Measurements from ENCODE around the gene HPSE2.

The HPSE2 gene

DNA sequence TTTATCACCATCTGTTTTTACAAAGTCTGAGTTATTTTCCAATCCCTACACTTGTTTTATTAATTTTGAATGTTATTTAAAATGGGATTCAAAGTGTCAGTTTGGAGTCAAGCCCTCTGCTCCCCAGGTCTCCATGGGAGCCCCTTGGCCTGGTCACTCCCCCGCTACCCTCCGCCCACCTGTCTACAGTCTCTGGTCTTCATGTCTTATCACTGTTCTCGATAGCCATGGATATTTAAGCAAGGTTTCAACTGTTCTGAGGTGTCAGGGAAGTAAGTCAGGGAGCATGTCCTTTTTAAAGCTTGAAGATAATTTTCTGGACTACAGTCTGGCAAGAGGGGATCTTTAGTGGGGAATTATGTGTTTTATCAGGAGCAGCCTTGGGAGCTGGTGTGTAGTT, 769.8 kb downstream of the HPSE2 start:
- no peak for TF ChIP-seq ZFX (IDR thresholded peaks at IDR 0.05)
- no peak overlapping the region for H3K27ac ChIP-seq

DNA sequence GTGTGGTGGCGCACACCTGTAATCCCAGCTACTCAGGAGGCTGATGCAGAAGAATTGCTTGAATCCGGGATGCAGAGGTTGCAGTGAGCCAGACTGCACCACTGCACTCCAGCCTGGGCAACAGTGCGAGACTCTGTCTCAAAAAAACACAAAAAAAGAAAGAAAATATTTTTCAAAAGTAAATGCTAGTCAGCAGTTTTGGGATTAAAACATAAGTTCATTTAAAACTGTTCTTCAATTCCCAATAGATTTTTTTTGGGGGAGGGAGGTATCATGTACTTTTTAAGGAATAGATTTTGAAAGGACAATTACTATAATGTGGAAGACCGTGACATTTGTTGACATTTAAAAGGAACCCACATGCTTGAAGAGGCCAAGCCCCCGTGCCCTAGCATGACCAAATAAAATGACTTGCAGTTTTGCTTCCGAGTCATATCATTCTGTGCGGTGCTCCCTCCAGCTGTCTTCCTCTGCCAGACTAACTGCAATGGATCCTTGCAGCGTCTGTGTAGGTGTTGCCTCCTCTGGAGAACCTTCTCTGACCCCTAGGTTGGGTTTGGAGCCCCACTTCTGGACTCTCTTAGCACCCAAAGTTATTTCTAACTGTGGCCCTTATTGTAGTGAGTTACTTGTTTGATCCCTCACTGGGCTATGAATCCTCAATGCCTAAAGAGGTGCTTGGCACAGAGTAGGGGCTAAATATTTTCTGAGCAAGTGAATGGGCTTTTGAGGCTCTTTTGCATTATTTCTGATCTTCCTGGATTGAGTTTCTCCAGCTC, 771.5 kb downstream of the HPSE2 start:
- H3K27ac ChIP-seq: no peak overlapping the region
- TF ChIP-seq, protein P1, sequence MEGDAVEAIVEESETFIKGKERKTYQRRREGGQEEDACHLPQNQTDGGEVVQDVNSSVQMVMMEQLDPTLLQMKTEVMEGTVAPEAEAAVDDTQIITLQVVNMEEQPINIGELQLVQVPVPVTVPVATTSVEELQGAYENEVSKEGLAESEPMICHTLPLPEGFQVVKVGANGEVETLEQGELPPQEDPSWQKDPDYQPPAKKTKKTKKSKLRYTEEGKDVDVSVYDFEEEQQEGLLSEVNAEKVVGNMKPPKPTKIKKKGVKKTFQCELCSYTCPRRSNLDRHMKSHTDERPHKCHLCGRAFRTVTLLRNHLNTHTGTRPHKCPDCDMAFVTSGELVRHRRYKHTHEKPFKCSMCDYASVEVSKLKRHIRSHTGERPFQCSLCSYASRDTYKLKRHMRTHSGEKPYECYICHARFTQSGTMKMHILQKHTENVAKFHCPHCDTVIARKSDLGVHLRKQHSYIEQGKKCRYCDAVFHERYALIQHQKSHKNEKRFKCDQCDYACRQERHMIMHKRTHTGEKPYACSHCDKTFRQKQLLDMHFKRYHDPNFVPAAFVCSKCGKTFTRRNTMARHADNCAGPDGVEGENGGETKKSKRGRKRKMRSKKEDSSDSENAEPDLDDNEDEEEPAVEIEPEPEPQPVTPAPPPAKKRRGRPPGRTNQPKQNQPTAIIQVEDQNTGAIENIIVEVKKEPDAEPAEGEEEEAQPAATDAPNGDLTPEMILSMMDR (conservative IDR thresholded peaks at IDR 0.05): no peak
- no peak for TF ChIP-seq ZFX (IDR thresholded peaks at IDR 0.05)

DNA sequence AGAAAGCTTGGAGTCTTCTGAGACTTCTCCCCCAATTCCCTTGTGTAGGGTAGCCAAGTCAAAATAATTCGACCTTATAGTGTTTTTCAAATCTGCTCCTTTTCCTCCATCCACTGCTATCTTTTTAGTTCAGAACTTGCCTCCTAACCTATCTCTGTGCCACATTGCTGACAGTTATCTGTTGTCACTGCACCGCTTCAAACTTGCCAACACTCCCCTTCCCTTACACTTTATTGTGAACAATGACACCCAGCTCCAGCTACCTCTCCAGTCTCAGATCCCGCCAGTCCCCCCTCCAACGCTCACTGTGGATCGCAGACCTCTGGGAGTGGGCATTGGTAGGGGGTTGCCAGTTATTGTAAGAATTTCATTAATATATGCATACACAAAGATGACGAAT, 772.6 kb downstream of the HPSE2 start:
- H3K27ac ChIP-seq: no peak overlapping the region
- TF ChIP-seq, protein P1 (conservative IDR thresholded peaks at IDR 0.05): no peak
- no peak for TF ChIP-seq ZFX (IDR thresholded peaks at IDR 0.05)

DNA sequence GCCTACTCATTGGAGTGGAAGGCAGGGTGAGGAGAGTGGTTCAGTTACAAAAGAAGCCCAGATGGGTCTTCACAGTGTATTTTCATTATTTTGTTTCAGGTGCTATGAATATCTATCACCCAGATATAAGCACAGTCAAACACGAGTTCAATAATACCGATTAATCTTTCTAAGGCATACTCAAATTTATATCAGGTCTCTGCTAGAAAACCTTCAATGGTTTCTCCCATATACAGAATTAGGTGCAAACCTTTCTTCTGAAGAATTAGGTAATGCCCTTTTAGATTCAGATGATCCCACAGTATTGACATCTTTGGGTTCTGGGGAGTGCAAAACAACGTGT, 774.2 kb downstream of the HPSE2 start:
- H3K27ac ChIP-seq: no peak overlapping the region
- no peak for TF ChIP-seq ZFX (IDR thresholded peaks at IDR 0.05)
- TF ChIP-seq, protein P1 (conservative IDR thresholded peaks at IDR 0.05): no peak

DNA sequence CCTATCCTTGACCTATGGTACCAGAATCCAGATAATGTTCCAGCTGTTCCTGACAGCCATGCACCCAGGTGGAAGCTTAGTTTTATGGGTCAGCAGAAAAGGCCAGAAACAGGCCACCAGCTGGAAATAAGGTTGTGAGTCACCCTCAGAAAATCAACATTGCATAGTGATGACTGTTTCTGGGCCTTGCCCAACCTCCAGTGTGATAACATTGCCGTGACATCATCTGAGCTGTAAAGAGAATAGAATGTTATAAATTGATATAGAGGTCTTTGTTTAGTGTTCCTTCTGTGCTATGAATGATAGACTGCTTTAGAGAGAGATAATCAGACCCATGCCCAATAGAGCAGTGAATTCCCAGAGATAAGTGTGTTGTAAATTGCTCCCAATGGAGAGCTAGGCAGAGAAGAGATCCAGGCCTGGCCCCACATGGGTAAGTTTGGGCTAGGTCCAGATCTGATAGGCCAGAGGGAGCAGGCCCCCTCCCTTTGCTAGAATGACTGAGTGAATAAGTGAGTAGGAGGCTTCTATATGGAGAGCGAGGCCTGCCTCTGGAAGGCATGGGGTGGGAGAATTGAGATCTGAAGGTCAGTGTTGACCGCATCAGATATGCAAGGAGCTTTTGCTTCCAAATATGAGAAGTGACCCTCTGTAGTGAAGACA, 774.7 kb downstream of the HPSE2 start:
- TF ChIP-seq, protein P1 (conservative IDR thresholded peaks at IDR 0.05): no peak
- no peak overlapping the region for H3K27ac ChIP-seq

DNA sequence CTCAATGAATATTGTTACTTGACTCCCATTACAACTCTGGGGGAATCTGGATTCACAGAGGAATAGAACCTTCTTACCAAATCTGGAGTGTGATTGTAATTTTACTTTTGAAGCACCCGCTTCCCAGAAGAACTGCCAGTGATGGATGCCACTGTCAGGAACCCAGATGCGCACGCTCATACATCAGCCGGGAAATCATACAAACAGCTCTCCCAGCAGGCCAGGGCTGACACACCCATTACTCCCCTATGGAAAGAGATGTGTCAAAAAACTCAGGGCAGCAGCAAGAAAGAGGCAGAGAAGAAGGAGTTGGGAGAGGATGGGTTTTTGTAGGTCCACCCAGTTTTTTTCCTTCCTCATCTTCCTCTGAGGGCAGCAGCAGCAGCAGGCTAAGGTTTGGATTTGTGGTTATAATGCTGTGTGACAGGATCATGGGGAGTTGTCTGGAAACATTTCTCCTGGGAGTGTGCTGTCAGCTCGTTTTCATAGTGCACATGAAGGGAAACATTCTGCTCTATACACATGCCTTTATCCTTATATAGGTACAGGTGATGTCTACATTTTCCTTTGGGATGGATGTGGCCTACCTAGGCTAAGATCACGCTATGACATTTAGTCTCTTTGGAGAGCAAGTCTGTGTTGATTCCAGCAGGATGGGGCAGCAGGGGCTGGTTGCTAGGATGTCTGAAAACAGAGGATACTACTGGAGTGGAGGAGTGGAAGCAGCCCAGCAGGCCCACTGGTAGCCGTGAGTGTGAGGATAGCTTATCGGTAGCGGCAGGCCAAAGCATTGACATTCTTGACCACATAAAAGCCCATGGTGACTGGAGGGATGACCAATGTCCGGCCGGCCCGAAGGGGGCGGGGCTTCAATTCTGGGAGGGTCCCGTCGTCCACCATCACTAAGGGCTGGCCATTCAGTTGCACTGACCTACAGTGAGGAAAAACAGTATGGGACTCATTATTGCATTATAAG, 776.6 kb downstream of the HPSE2 start:
- TF ChIP-seq ZFX (IDR thresholded peaks at IDR 0.05): no peak
- TF ChIP-seq, protein P1 (conservative IDR thresholded peaks at IDR 0.05): no peak
- no peak overlapping the region for H3K27ac ChIP-seq

DNA sequence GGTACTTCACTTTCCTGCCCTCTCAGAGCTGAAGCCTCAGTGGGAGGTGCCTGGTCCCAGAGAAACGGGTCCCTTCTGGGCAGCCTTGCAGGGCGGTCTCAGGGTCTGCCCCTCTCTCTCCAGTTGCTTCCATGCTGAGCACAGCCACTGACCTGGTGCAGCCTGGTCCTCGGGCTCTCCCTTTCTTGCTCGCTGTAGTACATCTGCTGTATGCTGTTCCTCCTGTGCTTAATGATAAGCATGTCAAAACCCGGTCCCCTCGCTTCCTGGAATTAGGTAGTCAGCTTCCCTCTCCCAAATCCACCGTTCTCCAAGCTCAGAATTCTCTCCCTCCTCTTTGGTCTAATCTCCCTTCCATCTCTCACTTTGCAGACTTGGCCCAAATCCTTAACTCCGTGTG, 777.9 kb downstream of the HPSE2 start:
- no peak overlapping the region for H3K27ac ChIP-seq
- TF ChIP-seq ZFX (IDR thresholded peaks at IDR 0.05): no peak
- TF ChIP-seq, protein P1 (conservative IDR thresholded peaks at IDR 0.05): no peak

All from C4-2B (cell line).